MM.1S (cell line): ENCODE results near the gene LAGE3.

Experiments used
- DNase-seq: peaks from one replicate; pipeline ENCODE4 v3.0.0-alpha.2; 2015
- H2AFZ ChIP-seq: fragments of 300-600 bp; sonication (generic); 2 replicates; pipeline ENCODE4 v1.6.0; 2016; ENCODE audit warnings: antibody characterized with exemption, low read length
- H3F3A ChIP-seq: fragments of 300-600 bp; sonication (generic); 2 replicates; pipeline ENCODE4 v1.6.1; 2016; ENCODE audit warnings: mild to moderate bottlenecking, antibody characterized with exemption, low read length, moderate library complexity, mixed read lengths; ENCODE audit not compliant: insufficient read depth
- H3K27ac ChIP-seq: fragments of 300-600 bp; sonication (generic); 2 replicates; pipeline ENCODE4 v1.5.1; 2016; ENCODE audit warnings: mild to moderate bottlenecking, low read length
- H3K27me3 ChIP-seq: fragments of 300-600 bp; sonication (generic); replicated peaks from 2 replicates; pipeline ENCODE4 v1.6.0; 2016; ENCODE audit warnings: low read length; ENCODE audit not compliant: insufficient read depth
- H3K36me3 ChIP-seq: fragments of 300-600 bp; sonication (generic); replicated peaks from 2 replicates; pipeline ENCODE4 v1.6.1; 2016; ENCODE audit warnings: mild to moderate bottlenecking, low read length, mixed read lengths; ENCODE audit not compliant: insufficient read depth
- H3K4me1 ChIP-seq: fragments of 300-600 bp; sonication (generic); 2 replicates; pipeline ENCODE4 v1.6.1; 2016; ENCODE audit warnings: low read length, mixed read lengths
- H3K4me2 ChIP-seq: fragments of 300-600 bp; sonication (generic); 2 replicates; pipeline ENCODE4 v1.6.0; 2016; ENCODE audit warnings: low read depth, low read length
- H3K4me3 ChIP-seq: fragments of 300-600 bp; sonication (generic); 2 replicates; pipeline ENCODE4 v1.5.1; 2016; ENCODE audit warnings: low read length, mixed read lengths
- H3K79me2 ChIP-seq: fragments of 300-600 bp; sonication (generic); 2 replicates; pipeline ENCODE4 v1.6.1; 2016; ENCODE audit warnings: mixed run types, low read length, mixed read lengths
- H3K9ac ChIP-seq: fragments of 300-600 bp; sonication (generic); 2 replicates; pipeline ENCODE4 v1.6.1; 2016; ENCODE audit warnings: low read length, mixed read lengths
- H3K9me2 ChIP-seq: fragments of 300-600 bp; sonication (generic); replicated peaks from 2 replicates; pipeline ENCODE4 v1.6.1; 2016; ENCODE audit warnings: mild to moderate bottlenecking, low read length, mixed read lengths; ENCODE audit not compliant: insufficient read depth
- H3K9me3 ChIP-seq: fragments of 300-600 bp; sonication (generic); replicated peaks from 2 replicates; pipeline ENCODE4 v1.6.1; 2016; ENCODE audit warnings: mild to moderate bottlenecking, low read length, mixed read lengths; ENCODE audit not compliant: insufficient read depth
- H4K20me1 ChIP-seq: fragments of 300-600 bp; sonication (generic); 2 replicates; pipeline ENCODE4 v1.6.1; 2016; ENCODE audit warnings: mild to moderate bottlenecking, low read length, moderate library complexity, mixed read lengths; ENCODE audit not compliant: insufficient read depth
- EZH2 ChIP-seq: fragments of 300-600 bp; sonication (generic); optimal IDR thresholded peaks from 2 replicates; pipeline ENCODE3; 2017; ENCODE audit warnings: low read depth, mild to moderate bottlenecking, antibody characterized with exemption, low read length, mixed read lengths
- EZH2phosphoT487 ChIP-seq: fragments of 300-600 bp; sonication (generic); IDR thresholded peaks from 2 replicates; pipeline ENCODE4 v1.6.1; 2018; ENCODE audit warnings: antibody characterized with exemption, low read length
- TF ChIP-seq, protein P1 (sequence below): fragments of 300-600 bp; sonication (generic); IDR thresholded peaks from 2 replicates; pipeline ENCODE4 v1.5.1; 2016; ENCODE audit warnings: antibody characterized with exemption, low read length, mixed read lengths

The LAGE3 gene

GRCh38 chrX:154485150-154486051, 6.3 kb upstream of the LAGE3 start:
- Histone ChIP-seq H3K9me2 (no peaks in the 10 kb centered on the region), H3K27me3 (no peaks in the 10 kb centered on the region)

GRCh38 chrX:154484255-154485149, 5.4 kb upstream of the LAGE3 start:
- H3K4me1 ChIP-seq: 0 out of 2 replicates have a peak, but pooled peaks cover 4% of the 10 kb centered on the region

More at GRCh38 chrX:154485150-154486051, 6.3 kb upstream of the LAGE3 start:
- Histone ChIP-seq H3F3A (no peaks in the 10 kb centered on the region), H2AFZ (no peak overlapping the region), H3K9ac (peak overlapping the region; percentile 78; the same call in 1 of the 2 replicates), H3K79me2 (peaks cover 32% of the 10 kb centered on the region), H3K27ac (no peak overlapping the region), H3K36me3 (no peaks in the 10 kb centered on the region; the same call in 1 of the 2 replicates), H3K4me2 (peak overlapping the region; percentile 70), H3K4me3 (peak overlapping the region; percentile 65), H4K20me1 (no peaks in the 10 kb centered on the region), H3K9me3 (no peaks in the 10 kb centered on the region), H3K4me1 (0 out of 2 replicates have a peak, but pooled peaks cover 4% of the 10 kb centered on the region)
- TF ChIP-seq EZH2 (no peak), EZH2phosphoT487 (no peak)
- TF ChIP-seq, protein P1, sequence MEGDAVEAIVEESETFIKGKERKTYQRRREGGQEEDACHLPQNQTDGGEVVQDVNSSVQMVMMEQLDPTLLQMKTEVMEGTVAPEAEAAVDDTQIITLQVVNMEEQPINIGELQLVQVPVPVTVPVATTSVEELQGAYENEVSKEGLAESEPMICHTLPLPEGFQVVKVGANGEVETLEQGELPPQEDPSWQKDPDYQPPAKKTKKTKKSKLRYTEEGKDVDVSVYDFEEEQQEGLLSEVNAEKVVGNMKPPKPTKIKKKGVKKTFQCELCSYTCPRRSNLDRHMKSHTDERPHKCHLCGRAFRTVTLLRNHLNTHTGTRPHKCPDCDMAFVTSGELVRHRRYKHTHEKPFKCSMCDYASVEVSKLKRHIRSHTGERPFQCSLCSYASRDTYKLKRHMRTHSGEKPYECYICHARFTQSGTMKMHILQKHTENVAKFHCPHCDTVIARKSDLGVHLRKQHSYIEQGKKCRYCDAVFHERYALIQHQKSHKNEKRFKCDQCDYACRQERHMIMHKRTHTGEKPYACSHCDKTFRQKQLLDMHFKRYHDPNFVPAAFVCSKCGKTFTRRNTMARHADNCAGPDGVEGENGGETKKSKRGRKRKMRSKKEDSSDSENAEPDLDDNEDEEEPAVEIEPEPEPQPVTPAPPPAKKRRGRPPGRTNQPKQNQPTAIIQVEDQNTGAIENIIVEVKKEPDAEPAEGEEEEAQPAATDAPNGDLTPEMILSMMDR: no peak
- DNase-seq: no peak

DNA sequence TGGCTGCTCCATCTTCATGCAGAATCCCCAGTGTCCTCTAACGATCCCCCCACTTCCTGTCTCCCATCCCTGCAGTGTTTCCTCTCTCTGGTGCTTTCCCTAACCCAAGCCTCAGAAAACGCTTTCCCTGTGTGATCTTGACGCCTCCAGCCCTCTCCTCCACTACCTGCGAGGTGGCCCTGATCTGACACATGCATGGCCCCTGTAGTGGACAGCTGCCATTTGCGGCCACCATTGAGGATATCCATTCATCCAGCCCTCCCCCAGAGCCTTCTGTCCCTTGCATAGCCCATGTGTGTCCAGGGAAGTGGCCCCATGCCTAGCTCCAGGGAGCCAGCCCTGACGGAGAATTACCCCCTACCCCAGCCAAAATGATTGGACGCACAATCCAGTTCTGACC, 4.2 kb upstream of the LAGE3 start:
- peaks cover 18% of the 10 kb centered on the region for H3K79me2 ChIP-seq
- no peaks in the 10 kb centered on the region; the same call in 1 of the 2 replicates for H3K36me3 ChIP-seq
- no peaks in the 10 kb centered on the region for H3K9me2 ChIP-seq
- H3K27ac ChIP-seq: no peak overlapping the region
- no peaks in the 10 kb centered on the region for H3K27me3 ChIP-seq
- TF ChIP-seq, protein P1: no peak
- TF ChIP-seq EZH2 (no peak), EZH2phosphoT487 (no peak)
- no peaks in the 10 kb centered on the region for H3F3A ChIP-seq
- no peak for DNase-seq
- no peak overlapping the region for H3K4me3 ChIP-seq
- no peaks in the 10 kb centered on the region for H3K9me3 ChIP-seq
- 0 out of 2 replicates have a peak, but pooled peaks cover 4% of the 10 kb centered on the region for H3K4me1 ChIP-seq
- H2AFZ ChIP-seq: no peak overlapping the region
- H3K4me2 ChIP-seq: no peak overlapping the region
- no peak overlapping the region for H3K9ac ChIP-seq
- no peaks in the 10 kb centered on the region for H4K20me1 ChIP-seq

More at GRCh38 chrX:154484255-154485149, 5.4 kb upstream of the LAGE3 start:
- no peak overlapping the region for H3K4me3 ChIP-seq
- H3K79me2 ChIP-seq: peaks cover 27% of the 10 kb centered on the region
- H3K36me3 ChIP-seq: no peaks in the 10 kb centered on the region; the same call in 1 of the 2 replicates
- no peaks in the 10 kb centered on the region for H4K20me1 ChIP-seq
- no peaks in the 10 kb centered on the region for H3K27me3 ChIP-seq
- H2AFZ ChIP-seq: no peak overlapping the region
- no peaks in the 10 kb centered on the region for H3K9me3 ChIP-seq
- H3K9ac ChIP-seq: no peak overlapping the region
- TF ChIP-seq EZH2phosphoT487 (no peak), EZH2 (no peak)
- TF ChIP-seq, protein P1: no peak
- H3K4me2 ChIP-seq: no peak overlapping the region
- no peaks in the 10 kb centered on the region for H3K9me2 ChIP-seq
- H3K27ac ChIP-seq: no peak overlapping the region
- H3F3A ChIP-seq: no peaks in the 10 kb centered on the region
- DNase-seq: no peak
